Posterior vena cava (tissue), 2 donors: ENCODE results near the gene CLEC18B. TPM values are rescaled to one million over a fixed set of nuclear protein-coding genes. Genes with fewer than 3 reads are reported as not detected.
A peak's percentile ranks its signal among the peaks of the same experiment; 100 is the strongest.
"Not testable (repeated sequence)": the region's sequence is repeated elsewhere in the genome, so short reads cannot be mapped to it uniquely, and the experiment has no call there.

Experiments
- DNase-seq: peaks from one replicate; pipeline ENCODE4 v3.0.0-alpha.2; 2020; ENCODE audit warnings: low spot score
- intact Hi-C, 2 donors: fragments of 100-400 bp; cut with DNase I; formaldehyde crosslinking; loops; one replicate each; pipeline versions ENCODE4 v1.14.1 to v1.14.2; 2022 to 2023
- total RNA-seq, 2 donors: library from RNA; stranded (reverse); fragmentation: NEBNext Ultra II Directional; extraction: Animal tissue kit (Norgen Biotek cat#: 25700); gene quantifications; one replicate each; pipeline ENCODE4 v1.2.1, GENCODE V29; 2021
- donor health status: DM: yes; HTN: yes; CAD: no.
- donor health status: DM: yes; HTN: yes; CAD: no.

The CLEC18B gene
- total RNA-seq, 2 donors from 2014 or later: 0.52 to 0.60 TPM

DNA sequence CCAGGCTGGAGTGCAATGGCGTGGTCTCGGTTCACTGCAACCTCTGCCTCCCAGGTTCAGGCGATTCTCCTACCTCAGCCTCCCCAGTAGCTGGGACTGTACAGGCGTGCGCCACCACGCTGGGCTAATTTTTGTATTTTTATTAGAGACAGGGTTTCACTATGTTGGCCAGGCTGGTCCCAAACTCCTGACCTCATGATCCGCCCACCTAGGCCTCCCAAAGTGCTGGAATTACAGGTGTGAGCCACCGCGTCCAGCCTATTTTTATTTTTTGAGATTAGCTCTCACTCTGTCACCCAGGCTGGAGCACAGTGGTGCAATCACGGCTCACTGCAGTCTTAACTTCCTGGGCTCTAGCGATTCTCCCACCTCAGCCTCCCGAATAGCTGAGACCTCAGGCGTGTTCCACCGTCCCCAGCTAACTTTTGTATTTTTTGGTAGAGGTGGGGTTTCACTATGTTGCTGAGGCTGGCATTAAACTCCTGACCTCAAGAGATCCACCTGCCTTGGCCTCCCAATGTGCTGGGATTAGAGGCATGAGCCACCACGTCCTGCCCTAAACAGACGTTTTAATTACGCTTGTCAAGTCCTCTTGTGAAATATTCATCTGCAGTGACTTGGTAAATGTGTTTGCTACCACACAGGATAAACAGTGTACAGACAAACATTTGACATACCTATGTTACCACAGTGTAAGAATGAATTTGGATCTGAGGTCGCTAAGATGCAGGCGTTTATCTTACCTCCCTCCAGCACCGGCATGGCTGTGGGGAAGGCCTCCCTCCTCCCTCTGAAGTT, 50.7 kb downstream of the CLEC18B start:
- DNase-seq, intact Hi-C loops: not testable (repeated sequence)

DNA sequence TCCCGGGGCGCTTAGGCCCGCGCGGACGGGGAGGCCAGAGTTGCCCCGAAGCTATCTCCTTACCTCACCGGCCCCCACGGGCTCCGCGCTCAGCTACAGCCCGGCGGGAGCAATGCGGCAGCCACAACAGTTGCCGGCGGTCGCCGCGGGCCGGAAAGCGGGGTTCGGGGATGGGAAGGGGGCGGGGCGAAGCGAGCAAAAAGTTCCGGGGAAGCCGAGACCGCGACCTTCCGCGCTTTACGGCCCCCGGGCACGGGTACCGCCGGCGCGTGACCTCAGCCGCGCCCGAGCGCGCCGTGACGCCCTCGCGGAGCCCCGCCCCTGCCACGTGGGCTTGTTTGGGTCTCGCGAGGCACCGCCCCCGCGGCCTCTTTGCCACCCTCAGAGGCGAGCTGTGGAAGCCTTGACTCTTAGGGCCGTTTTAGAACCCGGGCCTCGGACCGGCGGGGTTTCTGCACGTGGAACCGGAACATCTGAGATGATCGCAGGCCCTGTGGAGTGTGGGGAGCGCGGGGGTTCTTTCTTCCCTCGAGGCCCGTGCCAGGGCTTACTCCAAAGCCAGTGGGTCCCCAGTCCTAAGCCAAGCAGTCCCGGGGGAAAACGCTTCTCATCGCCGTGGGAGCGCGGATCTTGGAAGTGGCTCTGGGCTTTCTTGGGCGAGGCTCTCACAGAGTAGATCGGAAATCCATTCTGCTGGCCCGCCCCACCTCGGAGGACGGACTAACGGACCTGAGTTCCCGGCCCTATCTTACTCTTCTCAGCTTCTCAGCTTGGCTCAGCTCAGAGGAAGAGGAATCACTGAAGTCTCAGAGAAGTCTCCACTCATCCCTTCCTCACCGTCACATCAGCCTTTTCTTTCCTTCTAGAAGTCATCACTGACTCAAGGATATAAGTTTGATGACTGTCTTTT, 53.0 kb downstream of the CLEC18B start:
- intact Hi-C loops: not testable (repeated sequence)
- peak; percentile 100 for DNase-seq

GRCh38 chr16:74367469-74368001, 53.7 kb downstream of the CLEC18B start:
- intact Hi-C loops: not testable (repeated sequence)
- peak; percentile 92 for DNase-seq

GRCh38 chr16:74361646-74362610, 59.4 kb downstream of the CLEC18B start:
- intact Hi-C loops, DNase-seq: not testable (repeated sequence)

Other genes starting within 250 kb of the CLEC18B start
- 10 to 100 TPM; 68.4 to 83.4 TPM for gene PSMD7, start 124.7 kb downstream of the CLEC18B start, total RNA-seq
- 1 to 10 TPM; 2.6 to 2.7 TPM for gene NPIPB15, start 45.2 kb downstream of the CLEC18B start, total RNA-seq
- 100 to 1,000 TPM; 101 to 143 TPM for gene GLG1, start 185.6 kb upstream of the CLEC18B start, total RNA-seq
- 10 to 100 TPM; 12.3 to 13.2 TPM for gene RFWD3, start 245.4 kb upstream of the CLEC18B start, total RNA-seq